ENCODE results near the gene LITAFD.

The LITAFD gene

DNA sequence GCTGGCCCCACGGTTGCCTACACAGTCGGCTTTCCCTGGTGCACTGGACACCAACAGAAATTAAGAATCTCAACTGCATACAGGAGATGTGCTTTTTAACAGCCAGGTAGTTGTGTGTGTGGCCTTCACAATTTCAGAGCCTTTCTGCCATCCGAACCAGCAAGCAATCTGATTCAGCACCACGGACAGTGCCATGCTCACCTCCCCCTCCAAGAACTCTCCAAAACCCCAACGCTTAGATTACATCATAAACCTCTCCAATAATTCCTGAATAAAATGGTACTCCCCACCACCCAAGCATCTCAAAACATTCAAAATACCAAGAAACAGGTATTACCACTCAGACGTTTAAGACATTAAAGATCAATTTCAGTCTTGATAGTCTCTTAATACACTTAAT, 49.7 kb downstream of the LITAFD start:
- peak; percentile 71 for DNase-seq
- in situ Hi-C loops (cut with HindIII; ENCODE audit: low pct_ligation_motif_present, low pct_unique_long_range_greater_than_20kb, low sequenced_read_pairs), result no loop called here

DNA sequence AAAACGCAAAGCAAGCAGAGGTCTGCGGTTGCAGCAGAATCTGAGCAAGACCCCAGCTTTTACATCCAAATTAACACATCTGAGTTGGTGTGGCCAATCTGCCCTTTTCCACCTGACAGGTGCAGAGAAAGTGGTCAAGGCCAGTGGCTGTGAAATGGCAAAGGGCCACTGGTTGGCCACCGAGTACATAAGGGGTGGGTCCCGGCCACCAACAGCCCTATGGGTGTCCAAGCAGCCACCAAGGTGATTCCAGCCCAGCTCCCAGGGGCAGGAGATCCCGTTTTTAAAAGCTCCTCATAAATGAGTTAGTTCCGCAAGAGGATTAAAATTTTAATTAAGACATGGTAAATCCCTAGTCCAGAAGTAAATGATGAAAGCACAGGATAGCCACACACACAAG, 52.5 kb downstream of the LITAFD start:
- DNase-seq, result no peak
- in situ Hi-C loops (cut with HindIII; ENCODE audit: low pct_ligation_motif_present, low pct_unique_long_range_greater_than_20kb, low sequenced_read_pairs), result no loop called here
